Measurements from ENCODE around the gene KDF1.
A peak's percentile ranks its signal among the peaks of the same experiment; 100 is the strongest.
"Not testable (repeated sequence)": the region's sequence is repeated elsewhere in the genome, so short reads cannot be mapped to it uniquely, and the experiment has no call there.

KDF1 gene

DNA sequence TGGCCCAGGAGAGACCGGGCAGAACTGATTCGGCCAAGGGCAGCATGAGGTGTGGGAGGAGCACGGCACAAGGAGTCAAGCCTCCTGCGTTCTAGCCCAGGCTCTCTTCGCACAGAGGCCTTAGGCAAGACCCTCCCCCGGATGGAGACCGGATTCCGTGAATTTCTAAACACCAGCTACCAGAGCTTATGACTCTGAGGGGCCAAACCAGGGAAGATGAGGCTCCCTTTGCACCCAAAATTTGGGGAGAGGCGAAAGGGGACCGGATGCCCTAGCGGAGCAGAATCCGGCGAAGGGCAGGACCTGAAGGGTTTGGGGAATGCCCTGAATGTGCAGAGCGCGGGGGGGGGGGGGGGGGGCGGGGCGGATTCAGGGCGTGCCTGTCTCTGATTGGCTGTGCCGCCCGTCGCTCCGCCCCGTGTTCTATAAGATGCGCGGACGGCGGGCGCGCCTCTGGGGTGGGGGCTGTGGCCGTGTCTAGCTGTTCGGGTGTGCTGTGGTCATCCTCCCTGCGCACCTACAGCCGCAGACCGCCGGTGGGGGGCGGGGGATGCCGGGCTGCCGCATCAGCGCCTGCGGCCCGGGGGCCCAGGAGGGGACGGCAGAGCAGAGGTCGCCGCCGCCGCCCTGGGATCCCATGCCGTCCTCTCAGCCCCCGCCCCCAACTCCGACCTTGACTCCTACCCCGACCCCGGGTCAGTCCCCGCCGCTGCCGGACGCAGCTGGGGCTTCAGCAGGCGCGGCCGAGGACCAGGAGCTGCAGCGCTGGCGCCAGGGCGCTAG, 33.2 kb upstream of the KDF1 start, which contains the start of gene TRNP1:
TRNP1 (plus strand) TSS at position 456 of the 783 bp plus-strand sequence; CDS start at position 551, 95 bp downstream.
- peak; percentile 90 for DNase-seq

DNA sequence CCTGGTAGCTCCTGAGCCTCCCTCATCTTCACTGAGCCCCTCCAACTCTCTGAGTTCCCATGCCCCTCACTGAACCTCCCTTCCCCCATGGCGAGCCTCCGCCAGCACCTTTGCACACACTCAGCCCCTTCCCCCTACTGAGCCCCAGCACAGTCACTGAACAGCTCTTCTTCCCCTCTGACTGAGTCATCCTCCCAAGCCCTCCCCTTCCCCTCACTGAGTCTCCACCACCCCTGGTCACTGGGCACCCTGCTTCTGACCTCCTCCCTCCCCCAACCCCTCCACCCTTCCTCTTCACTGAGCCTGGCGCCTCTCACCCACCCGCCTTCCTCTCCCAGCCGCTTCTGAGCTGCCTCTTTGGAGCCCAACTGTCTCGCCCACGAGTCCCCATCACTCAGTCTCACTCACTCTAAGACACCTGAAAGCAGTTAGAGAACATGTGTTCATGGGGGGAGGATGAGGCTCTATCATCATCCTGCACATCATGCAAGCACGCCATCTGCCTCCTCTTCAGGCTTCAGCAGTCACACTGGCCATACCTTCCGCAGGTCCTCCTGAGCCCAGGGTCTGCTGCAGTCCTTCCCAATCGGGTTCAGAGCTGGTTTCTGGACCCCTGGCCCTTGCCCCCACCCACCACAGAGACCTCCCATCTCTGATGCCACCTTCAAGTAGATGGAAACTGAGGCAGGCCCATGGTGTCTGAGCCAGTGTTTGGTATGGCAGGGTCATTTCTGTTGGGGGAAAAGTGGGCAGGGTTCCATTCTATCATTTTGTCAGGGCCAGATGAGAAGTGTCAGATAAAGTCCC, 31.2 kb upstream of the KDF1 start:
- DNase-seq = peak; percentile 46

DNA sequence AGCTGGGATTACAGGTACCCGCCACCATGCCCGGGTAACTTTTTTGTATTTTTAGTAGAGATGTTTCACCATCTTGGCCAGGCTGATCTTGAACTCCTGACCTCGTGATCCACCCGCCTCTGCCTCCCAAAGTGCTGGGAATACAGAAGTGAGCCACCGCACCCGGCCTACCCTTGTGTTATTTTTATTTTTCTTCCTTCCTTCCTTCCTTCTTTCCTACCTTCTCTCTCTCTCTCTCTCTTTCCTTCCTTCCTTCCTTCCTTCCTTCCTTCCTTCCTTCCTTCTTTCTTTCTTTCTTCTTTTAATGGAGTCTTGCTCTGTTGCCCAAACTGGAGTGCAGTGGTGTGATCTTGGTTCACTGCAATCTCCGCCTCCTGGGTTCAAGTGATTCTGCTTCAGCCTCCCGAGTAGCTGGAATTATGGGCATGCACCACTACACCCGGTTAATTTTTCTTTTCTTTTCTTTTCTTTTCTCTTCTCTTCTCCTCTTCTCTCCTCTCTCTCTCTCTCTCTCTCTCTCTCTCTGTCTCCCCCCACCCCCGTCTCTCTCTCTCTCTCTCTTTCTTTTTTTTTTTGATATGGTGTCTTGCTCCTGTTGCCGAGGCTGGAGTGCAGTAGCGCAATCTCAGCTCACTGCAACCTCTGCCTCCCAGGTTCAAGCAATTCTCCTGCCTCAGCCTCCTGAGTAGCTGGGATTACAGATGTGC, 29.3 kb upstream of the KDF1 start:
- DNase-seq = not testable (repeated sequence)

DNA sequence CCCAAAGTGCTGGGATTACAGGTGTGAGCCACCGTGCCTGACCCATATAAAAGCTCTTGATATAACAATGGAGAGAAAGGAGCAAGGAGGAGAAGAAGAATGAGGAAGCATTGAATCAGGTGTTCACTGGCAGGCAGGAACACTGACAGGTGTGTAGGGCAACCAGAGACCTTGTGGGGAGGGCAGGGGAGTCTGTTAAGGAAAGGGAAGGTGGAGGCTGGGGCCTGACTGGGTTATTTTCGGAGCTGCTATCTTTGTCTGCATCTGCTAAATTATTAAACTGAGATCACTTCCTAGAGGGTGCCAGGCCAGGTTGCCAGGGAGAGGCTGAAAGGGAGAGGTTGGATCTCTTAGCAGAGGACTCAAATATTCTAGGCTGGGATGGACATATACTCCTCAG, 26.4 kb upstream of the KDF1 start:
- DNase-seq = peak; percentile 76

DNA sequence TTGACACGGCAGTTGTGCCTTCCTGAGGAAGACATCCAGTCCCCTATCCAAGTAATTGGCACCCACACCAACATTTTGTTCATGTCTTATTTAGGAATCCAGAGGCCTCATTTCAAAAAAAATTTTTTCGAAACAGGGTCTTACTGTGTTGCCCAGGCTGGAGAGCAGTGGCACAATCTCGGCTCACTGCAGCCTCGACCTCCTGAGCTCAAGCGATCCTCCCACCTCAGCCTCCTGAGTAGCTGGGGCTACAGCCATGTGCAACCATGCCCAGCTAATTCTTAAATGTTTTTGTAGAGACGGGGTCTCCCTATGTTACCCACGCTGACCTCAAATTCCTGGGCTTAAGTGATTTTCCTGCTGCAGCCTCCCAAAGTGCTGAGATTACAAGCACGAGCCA, 24.0 kb upstream of the KDF1 start:
- no peak for DNase-seq

DNA sequence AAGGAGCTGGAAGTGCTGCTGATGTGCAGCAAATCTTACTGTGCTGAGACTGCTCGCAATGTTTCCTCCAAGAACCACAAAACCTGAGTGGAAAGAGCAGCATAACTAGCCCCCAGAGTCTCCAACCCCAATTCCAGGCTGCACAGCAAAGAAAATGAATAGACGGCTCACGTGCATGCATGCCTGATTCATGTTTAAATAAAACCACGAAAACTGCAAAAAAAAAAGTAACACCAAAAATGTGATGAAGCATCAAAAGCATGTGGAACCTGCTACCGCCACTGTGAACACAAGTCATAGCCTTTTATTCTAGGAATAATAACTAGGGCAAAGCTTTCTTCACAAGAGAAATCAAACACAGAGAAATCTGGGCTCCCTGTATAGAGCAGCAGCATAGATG, 23.6 kb upstream of the KDF1 start:
- DNase-seq = no peak

DNA sequence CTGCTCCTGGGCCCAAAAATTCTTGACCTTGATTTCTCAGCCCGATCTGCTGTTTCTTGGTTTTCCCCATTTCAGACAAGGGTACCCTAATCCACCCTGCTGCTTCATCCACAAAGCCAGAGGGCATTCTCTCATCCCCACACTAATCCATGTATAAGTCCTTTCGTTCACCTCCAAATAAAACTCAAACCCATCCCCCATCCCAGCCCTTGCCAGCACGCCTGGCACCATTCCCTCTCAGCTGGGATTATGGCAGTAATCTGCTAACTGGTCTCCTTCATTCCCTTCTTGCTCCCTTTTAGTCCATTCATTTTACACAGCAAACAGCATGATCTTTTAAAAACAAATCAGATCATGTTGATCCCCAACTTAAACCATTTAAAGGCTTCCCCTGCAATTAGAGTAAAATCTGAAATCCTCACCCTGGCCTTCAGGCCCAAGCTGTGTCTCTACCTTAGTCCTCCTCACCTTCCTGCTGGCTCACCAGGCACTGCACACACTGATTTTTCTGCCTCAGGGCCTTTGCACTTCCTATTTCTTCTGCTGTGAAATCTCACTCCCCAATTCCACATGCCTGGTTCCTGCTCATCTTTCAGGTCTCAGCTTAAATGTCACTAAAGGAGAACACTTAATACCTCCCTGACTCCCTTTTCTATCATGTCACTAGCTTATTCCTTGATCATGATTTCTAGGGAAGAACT, 21.0 kb upstream of the KDF1 start:
- no peak for DNase-seq

DNA sequence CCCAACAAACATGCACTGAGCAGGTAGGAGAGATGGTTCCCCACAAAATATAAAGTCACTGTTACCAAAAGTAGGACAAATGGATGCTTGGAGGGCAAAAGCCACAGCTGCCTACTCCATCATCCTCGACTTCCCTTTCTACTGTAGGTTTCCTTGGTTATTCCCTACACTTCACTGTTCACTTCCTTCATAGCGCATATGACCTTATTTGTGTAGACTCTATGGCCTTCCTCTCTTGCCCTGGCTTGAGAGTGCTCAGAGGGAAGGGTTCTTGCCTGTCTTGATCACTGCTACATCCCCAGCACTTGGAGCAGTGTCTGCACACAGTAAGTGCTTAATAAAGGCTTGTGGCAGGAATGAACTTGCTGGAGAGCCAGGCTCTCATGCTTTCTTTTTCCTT, 18.6 kb upstream of the KDF1 start:
- no peak for DNase-seq

DNA sequence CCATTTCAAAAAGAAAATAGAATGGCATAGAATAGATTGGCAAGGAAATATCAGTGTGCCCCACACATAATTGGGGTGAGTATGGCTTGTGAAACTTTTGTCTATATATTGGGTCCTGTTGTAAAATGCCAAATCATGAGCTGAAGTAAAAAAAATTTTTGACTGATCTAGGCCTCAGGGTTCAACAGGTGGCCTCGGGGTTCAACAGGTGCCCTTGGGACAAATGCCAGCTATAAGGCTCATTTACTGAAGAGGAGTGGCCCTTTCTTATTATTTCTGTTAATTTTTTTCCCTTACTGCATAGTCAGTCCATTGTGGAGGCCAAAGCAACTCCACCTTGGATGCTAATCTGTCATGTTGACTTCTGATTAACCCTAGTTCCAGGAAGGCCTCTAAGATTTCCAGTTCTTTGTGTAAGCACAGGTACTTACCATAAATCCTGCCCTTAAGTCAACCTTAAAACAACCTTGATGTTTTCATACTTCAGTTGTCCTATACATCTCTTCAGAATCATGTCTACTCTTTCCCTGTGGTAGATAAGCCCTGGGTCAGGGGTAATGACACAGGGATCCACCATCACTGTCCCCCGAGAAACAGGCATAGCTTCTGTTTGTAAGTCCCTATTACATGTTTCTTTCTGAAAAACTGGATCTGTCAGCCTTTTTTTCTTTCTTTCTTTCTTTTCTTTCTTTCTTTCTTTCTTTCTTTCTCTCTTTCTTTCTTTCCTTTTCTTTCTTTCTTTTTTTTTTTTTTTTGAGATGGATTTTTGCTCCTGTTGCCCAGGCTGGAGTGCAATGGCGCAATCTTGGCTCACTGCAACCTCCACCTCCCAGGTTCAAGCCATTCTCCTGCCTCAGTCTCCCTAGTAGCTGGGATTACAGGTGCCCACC, 16.6 kb upstream of the KDF1 start:
- no peak for DNase-seq

DNA sequence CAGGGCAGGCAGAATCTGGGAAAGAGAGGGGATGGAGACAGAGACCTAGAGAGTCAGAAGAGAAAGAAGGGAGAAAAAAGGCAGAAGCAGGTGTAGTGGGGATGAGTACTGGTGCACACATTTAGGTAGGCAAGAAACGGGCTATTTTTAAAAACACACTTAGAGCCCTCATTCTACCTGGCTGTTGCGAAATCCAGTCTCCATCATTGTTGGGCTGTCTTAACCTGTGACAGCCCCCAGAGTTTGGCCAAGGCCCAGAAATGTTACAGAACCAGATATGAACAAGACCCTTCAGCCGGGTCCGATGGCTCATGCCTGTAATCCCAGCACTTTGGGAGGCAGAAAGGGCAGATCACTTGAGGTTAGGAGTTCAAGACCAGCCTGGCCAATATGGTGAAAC, 12.6 kb upstream of the KDF1 start:
- DNase-seq = no peak

DNA sequence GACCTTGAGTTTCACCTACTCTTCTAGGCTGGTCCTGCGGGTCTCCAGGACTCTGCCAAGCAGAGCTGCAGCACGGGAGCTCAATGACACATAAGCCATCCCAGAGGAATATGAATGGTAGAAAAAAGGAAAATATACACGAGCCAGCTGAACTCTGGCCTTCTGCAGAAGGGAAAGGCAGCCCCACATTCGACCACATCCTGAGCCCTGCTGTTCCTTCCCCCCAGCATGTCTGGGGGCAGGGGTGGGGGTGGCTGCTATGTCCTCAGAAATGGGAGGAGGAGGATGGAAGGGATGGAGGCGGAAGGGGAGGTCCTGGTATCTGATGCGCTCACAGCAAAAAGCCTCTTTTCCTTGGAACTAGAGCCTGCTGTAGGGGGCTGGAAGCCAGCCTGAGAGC, 12.1 kb upstream of the KDF1 start:
- no peak for DNase-seq

DNA sequence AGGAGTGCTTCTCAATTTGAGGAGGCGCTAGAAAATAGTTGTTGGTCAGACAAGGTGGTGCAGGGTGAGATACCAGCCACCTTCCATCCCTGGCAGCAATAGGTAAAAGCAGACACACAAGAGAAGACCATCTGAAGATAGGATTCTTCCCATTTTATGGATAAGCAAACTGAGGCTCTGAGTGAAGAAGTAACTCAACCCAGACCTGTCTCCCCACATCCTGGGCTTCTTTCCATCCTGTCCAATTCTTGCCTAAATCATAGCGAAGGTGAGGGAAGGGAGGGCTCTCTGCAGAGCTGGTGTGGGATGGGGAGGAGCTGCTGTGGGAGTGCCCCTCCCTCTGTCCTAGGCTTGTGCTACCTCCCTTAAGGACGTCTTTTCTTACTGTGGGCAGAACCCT, 11.3 kb upstream of the KDF1 start:
- DNase-seq = no peak

DNA sequence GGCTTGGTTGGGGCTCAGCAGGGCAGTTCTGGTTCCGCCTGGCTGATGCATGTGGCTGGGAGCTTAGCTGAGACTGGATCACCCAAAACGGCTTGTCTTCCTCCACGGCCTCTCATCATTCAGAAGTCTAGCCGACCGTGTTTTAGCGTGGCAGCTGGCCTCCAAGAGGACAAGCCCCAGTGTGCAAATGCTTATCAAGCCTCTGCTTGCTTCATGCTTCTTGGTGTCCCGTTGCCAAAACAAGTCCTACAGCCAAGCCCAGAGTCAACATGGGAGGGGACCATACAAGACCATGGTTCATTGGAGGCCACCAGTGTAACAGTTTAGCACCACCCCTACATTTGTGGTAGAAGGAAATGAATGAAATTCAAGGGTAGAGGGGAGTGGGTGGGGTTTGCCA, 10.5 kb upstream of the KDF1 start:
- no peak for DNase-seq

DNA sequence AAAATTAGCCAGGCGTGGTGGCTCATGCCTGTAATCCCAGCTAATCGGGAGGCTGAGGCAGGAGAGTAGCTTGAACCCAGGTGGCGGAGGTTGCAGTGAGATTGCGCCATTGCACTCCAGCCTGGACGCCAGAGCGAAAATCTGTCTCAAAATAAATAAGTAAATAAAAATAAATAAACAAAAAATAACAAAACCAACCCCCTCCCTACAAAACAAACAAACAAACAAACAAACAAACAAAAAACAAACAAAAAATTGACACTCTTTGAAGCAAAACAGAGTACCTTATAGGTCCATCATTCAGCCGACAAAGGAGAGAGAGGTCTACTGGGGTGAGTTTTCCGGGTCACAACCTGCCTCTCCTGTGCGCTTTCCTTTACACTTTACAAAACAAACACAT, 5.4 kb upstream of the KDF1 start:
- DNase-seq = no peak

DNA sequence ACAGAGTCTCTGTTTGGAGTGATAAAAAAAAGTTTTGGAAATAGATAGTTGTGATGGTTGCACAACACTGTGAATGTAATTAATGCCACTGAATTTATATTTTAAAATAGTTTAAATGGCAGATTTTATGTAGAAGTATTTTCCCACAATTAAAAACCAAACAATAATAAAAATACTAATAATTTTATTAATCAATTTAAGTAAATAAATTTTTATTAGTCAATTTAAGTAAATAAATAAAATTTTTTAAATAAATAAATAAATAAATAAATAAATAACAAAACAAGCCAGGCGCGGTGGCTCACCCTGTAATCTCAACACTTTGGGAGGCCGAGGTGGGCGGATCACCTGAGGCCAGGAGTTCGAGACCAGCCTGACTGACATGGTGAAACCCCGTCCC, 4.9 kb upstream of the KDF1 start:
- DNase-seq = no peak

DNA sequence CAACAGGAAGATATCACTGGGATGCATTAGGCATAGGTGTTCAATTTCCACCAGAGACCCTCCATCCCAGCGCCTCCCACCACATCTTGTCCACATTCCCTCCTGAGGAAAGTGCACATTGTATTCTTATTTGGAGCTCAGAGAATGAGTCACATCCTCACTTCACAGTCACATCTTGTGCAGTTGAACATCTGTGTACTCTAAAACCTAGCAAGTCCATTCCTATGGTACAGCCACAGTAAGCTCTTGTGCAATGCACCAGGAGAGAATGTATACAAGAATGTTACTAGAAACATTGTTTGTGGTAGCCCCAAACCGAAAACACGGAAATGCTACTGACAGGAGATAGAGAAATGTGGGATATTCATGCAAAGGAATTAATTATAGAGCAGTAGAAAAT, 1.6 kb upstream of the KDF1 start:
- no peak for DNase-seq

DNA sequence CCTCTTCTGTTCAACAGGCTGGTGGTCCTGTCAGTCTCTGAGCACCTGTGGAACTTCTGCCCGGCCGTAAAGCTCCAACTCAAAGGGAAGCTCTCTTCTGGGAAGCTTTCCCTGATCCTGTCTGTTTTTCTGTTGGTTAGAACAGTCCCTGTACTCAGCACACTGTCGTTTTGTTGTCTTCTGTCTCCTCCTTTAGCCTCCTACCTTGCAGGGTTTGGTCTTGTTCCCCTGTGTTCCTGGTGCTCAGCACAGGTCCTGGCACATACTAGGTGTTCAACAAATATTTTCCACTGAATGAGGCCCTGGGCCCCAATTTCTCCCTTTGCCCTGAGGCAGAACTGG, 328 bp upstream of the KDF1 start:
- no peak for DNase-seq

DNA sequence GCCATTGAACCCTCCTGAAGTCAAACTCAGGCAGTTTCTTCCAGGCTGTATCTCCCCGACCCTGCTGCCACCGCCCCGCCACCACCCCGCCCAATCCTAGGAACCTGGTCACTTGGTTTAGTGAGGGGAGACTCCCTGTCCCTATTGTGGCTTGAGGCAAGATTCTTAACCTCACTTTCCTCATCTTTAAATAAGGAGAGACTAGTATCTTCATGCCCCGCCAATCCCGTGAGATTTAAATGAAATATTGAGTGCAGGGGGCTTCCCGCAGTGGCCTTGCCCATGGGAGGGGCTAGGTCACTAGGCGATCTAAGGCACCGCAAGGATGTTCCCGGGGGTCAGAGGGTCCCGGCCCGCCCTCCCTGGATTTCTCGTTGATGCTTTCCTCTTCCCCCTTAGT, 998 bp downstream of the KDF1 start:
- no peak for DNase-seq

DNA sequence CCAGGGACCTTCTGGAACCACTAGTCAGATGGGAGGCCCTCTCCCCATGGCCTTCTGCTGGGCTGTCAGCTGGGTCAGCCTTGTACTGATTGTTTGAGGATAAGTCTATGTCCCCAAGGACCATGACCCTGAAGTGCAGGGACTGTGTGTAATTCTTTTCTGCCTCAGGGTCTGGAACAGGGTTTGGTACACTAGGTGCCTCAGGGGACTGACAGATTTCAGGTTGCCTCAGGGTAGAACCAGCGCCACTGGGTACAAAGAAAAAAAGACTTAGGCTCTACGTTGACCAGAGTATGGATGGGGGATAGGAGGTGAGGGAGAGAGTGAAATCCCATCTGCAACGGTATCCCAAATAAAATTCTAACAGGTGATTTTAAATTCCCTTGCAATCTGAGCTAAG, 3.0 kb downstream of the KDF1 start:
- DNase-seq = no peak

DNA sequence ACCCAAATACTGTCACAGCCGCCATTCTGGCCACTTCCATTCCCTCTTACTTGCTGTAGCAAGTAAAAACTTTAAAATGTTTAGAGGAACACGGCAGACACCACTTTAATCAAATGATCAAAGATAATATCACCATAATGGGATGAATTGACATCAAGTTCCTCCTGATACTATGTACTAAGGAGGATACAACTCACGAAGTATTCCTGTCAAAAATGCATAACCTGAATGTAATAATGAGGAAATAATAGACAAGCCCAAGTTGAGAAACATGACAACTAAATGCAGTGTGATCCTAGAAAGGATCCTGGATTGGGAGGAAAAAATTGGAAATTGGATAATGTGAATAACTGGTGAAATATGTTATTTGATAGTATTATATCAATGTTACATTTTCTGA, 3.9 kb downstream of the KDF1 start:
- no peak for DNase-seq

DNA sequence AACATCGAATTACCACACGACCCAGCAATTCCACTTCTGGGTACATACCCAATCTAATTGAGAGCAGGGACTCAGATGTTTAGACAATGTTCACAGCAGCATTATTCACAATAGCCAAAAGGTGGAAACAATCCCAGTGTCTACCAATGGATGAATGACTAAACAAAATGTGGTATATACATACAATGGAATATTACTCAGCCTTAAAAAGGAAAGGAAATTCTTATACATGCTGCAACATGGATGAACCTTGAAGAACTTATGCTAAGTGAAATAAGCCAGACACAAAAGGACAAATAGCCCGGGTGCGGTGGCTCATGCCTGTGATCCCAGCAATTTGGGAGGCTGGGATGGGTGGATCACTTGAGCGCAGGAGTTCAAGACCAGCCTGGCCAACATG, 6.9 kb downstream of the KDF1 start:
- DNase-seq = no peak

DNA sequence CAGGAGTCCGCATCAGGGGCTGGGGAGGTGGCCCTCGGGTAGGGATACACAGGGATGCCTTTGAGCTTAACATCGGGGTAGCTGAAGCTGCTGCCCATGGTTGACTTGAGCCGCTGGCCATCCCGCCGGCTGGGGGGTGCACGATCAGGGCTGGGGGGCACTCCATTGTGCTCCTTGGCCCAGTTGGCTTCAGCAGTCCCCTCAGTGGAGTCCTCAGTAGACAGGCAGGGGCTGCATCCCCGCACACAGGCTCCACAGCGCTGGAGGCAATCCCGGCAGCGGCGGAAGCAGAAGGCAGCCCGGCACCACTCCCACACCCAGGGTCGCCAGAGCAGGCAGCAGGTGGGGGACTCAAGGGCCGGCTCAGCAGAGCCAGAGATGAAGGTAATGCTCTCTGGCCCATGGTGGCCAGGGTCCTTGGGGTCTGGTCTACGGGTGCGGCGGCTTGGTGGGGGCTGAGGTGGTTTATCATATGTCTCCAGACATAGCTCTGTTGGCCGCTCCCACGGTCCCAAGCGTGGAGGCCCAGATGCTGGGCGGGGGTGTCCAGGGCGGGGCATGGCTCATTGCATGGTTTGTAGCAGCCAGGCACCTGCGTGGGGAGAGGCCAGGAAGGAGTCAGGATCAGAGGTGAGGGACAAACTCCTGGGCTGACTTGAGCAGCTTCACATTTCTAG, 8.3 kb downstream of the KDF1 start:
- no peak for DNase-seq

All from RPMI8226 (cell line).